ENCODE results near the gene CELSR3. TPM values are rescaled to one million over a fixed set of nuclear protein-coding genes. Genes with fewer than 3 reads are reported as not detected.
A peak's percentile ranks its signal among the peaks of the same experiment; 100 is the strongest.

Gene CELSR3
- total RNA-seq, 1 experiment from 2014 or later: 23.9 TPM

DNA sequence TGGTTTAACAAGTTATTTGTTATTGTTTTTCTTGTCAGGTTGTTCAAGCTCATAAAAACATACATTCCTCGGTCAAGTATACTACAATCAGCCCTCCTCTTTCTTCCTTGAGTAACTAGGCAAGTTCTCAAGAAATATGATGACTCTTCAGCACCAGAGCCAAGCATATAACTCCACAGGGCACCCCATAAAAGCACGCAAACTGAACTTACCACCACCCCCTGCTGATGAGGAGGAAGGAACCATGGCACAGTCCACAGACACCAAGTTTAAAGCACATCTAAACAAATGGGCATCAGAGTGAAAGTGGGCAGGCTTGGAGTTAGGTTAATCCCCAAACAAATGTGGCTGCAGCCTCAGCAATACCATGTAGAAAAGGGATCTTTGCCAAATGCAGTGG is 49.0 kb upstream of the CELSR3 start:
- peaks cover 43 to 88% (median 86%) of the 10 kb centered on the region in 3 experiments for H3K36me3 Mint-ChIP-seq (ENCODE audit: insufficient read depth in 1 of 3, low read depth in 3 of 3)

More for the DNA sequence above, 49.0 kb upstream of the CELSR3 start:
- H3K79me2 ChIP-seq (ENCODE audit: insufficient read depth, low read length): peaks cover 77% of the 10 kb centered on the region
- H2AK5ac ChIP-seq (ENCODE audit: insufficient read length, low read length): no peak overlapping the region
- no peak overlapping the region for H3T11ph ChIP-seq (ENCODE audit: low read length)
- H3K9me3 ChIP-seq (ENCODE audit: control insufficient read depth, low read depth, low read length): no peaks in the 10 kb centered on the region
- H4K20me1 ChIP-seq (ENCODE audit: control insufficient read depth, insufficient read depth, insufficient read length): no peaks in the 10 kb centered on the region
- no peak overlapping the region for H4K91ac ChIP-seq (ENCODE audit: insufficient read length, low read depth, low read length)
- no peak overlapping the region for H2BK5ac ChIP-seq (ENCODE audit: insufficient read length, low read length)
- H4K8ac ChIP-seq (replicated peaks; ENCODE audit: insufficient read length, low read depth, low read length): no peak overlapping the region
- H4K5ac ChIP-seq (ENCODE audit: insufficient read length, low read depth, low read length): no peak overlapping the region
- H3K4ac ChIP-seq (ENCODE audit: low read depth, low read length): no peak overlapping the region
- no peak overlapping the region for H3K18ac ChIP-seq (ENCODE audit: insufficient read length, low read depth, low read length)
- Mint-ChIP-seq H3K27me3 (ENCODE audit: low read depth) (no peaks in the 10 kb centered on the region; the same call in 1 of the 2 replicates), H3K27ac (peak overlapping the region in 2 of 3 experiments; percentile 59 to 63; a peak in 3 of 7 replicates), H3K9me3 (no peaks in the 10 kb centered on the region; a peak in 1 of 5 replicates), H3K4me3 (no peak overlapping the region), H3K4me1 (peaks cover 43% of the 10 kb centered on the region in 2 experiments)
- H3K79me1 ChIP-seq (ENCODE audit: insufficient read depth, low read depth, low read length, poor library complexity, severe bottlenecking): peaks cover 5% of the 10 kb centered on the region
- no peak overlapping the region for H2BK12ac ChIP-seq (ENCODE audit: insufficient read length, low read depth, low read length)
- no peak for TF ChIP-seq CTCF (conservative IDR thresholded peaks at IDR 0.05)
- no peaks in the 10 kb centered on the region for H3K23me2 ChIP-seq (ENCODE audit: insufficient read length, low read depth, low read length, poor library complexity, severe bottlenecking)
- H3K4me2 ChIP-seq (ENCODE audit: insufficient read depth, insufficient read length, low read length): no peak overlapping the region
- no peak overlapping the region for H3K23ac ChIP-seq (ENCODE audit: insufficient read length, low read depth, low read length)
- H3K56ac ChIP-seq (ENCODE audit: insufficient read length, low read depth, low read length): no peak overlapping the region
- DNase-seq: no peak
- H3K4me1 ChIP-seq (ENCODE audit: insufficient read depth, low read length): no peaks in the 10 kb centered on the region; the same call in 1 of the 2 replicates
- H3K27ac ChIP-seq (ENCODE audit: insufficient read length, low read depth, low read length): no peak overlapping the region
- no peak overlapping the region for H2BK20ac ChIP-seq (ENCODE audit: low read depth, low read length, poor library complexity, severe bottlenecking)
- no peaks in the 10 kb centered on the region for H3K27me3 ChIP-seq (ENCODE audit: insufficient read depth, low read length)
- no peak overlapping the region for H3K14ac ChIP-seq (ENCODE audit: insufficient read depth, low read length)
- WGBS (ENCODE audit: extremely low coverage, insufficient read length, low lambda C conversion rate): no CpG with 5 or more reads among the region's 2 CpGs
- peak overlapping the region; percentile 31 for H3K9ac ChIP-seq (ENCODE audit: extremely low read depth, insufficient read length, low read length)
- H2BK120ac ChIP-seq (ENCODE audit: low read depth, low read length, poor library complexity, severe bottlenecking): no peak overlapping the region
- no peak overlapping the region for H2BK15ac ChIP-seq (ENCODE audit: low read depth, low read length)
- H2AFZ ChIP-seq (ENCODE audit: low read length): no peak overlapping the region

All from H9 (cell line).